Fibroblast of mammary gland (primary cell): ENCODE results near the gene SELENOO.

Experiments
- DNase-seq: peaks from one replicate; pipeline ENCODE4 v3.0.0-alpha.2; 2010; ENCODE audit warnings: low read depth
- H3K4me3 ChIP-seq: 2 replicates; pipeline ENCODE4 v1.5.1; 2011; ENCODE audit warnings: low read depth, mild to moderate bottlenecking, low read length, moderate library complexity; ENCODE audit not compliant: control insufficient read depth
- CTCF ChIP-seq: conservative IDR thresholded peaks from 2 replicates; pipeline ENCODE4 v1.5.1; 2011; ENCODE audit warnings: low read depth, low read length, inconsistent platforms; ENCODE audit not compliant: control insufficient read depth, insufficient read depth

The SELENOO gene

DNA sequence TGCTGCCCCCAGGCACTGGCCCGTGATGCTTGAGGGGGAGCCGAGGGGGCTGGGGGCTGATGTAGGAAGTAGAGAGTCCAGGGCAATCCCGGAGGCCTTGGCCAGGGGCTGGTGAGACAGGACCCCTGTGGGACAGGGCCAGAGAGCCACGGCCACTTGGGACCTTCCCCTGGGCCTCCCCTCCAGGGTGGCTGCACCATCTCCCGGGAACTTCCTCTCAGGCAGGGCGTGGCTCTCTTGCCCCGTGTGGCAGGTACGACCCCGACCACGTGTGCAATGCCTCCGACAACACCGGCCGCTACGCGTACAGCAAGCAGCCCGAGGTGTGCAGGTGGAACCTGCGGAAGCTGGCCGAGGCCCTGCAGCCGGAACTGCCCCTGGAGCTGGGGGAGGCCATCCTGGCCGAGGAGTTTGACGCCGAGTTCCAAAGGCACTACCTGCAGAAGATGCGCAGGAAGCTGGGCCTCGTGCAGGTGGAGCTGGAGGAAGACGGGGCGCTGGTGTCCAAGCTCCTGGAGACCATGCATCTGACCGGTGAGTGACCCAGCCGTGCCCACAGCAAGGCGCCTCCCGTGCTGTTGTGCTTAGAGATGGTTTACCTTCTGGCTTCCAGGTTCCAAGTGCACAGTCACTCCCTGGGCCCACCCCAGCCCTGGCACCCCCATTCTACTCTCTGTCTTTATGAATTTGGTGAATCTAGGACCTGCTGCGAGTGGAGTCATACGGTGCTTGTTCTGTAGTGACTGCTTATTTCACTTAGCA is 9.7 kb downstream of the SELENOO start:
- no peak overlapping the region for H3K4me3 ChIP-seq
- DNase-seq, result no peak
- TF ChIP-seq CTCF, result no peak

DNA sequence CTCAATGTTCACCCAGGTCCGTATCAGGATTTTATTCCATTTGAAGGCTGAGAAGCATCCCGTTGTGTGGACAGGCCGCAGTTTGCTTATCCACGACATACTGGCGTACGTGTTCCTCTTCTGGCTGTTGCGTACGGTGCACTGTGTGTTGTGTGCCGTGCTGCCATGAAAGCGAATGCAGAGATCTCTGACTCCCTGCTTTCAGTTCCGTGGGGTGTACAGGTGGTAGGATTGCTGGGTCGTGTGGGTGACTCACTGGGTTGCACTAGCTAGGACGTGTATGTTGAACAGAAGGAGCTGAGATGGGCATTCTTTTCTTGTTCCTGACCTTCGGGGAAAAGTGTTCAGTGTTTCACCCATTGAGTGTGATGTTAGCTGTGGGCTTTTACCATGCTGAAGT is 10.3 kb downstream of the SELENOO start:
- TF ChIP-seq CTCF, result no peak
- DNase-seq, result no peak
- H3K4me3 ChIP-seq, result no peak overlapping the region

- H3K4me3 ChIP-seq, result no peak overlapping the region
- DNase-seq, result no peak
- TF ChIP-seq CTCF, result no peak
Observed at GRCh38 chr22:50213263-50213662, 12.5 kb downstream of the SELENOO start.

- DNase-seq, result no peak
- no peak overlapping the region for H3K4me3 ChIP-seq
- no peak for TF ChIP-seq CTCF
Observed at GRCh38 chr22:50215297-50216054, 14.7 kb downstream of the SELENOO start.

DNA sequence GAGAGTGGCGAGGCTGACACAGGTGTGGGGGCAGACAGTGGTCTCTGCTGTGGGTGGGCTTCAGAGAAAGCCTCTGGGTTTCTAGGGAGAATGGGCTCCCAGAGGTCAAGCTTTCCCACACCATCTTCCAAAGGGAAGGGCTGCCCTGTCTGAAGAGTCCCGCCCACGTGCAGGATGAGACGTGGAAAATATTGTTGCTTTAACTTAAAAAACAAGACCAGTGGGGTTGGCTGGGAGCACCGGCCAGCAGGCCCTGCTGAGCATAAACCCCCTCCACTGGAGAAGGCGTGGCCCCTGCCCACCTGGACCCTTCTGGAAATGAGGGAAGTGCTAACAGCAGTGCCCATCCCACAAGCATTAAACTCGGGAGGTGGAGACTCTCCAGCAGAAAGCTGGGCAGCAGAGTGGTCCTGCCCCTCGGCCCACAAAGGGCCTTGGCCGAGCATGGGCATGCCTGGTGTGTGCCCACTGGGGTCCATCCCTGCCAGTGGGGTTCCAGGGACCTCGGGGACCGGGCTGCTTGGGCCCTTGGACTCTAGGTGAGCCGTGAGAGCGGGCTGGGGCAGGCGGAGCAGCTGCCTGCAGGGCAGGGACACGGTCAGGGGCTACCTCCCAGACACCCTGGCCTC is 15.4 kb downstream of the SELENOO start:
- H3K4me3 ChIP-seq, result no peak overlapping the region
- DNase-seq, result no peak
- no peak for TF ChIP-seq CTCF

DNA sequence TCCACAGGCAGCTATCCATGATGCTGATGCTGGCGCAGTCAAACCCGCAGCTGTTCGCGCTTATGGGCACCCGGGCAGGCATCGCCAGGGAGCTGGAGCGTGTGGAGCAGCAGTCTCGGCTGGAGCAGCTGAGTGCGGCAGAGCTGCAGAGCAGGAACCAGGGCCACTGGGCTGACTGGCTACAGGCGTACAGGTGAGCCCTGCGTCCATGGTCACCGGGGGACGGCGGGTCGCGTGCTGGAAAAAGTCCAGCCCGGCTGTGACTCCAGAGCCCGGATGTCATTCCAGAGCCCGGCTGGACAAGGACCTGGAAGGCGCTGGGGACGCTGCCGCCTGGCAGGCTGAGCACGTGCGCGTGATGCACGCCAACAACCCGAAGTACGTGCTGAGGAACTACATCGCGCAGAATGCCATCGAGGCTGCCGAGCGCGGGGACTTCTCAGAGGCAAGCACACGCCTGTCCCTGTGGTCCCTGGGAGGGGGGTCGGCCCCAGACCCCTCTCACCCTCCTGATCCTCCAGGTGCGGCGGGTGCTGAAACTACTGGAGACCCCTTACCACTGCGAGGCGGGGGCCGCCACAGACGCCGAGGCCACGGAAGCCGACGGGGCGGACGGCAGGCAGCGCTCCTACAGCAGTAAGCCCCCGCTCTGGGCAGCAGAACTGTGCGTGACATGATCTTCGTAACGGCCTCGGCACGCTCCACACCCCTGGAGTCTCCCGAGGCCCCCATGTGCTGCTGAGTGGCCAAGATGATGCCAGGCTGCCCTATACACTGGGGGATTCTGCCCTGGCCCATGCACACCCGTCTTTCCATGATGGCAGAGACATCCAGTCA is 16.1 kb downstream of the SELENOO start:
- no peak for TF ChIP-seq CTCF
- no peak for DNase-seq
- no peak overlapping the region for H3K4me3 ChIP-seq
